ENCODE results near the gene NCMAP.

The NCMAP gene

DNA sequence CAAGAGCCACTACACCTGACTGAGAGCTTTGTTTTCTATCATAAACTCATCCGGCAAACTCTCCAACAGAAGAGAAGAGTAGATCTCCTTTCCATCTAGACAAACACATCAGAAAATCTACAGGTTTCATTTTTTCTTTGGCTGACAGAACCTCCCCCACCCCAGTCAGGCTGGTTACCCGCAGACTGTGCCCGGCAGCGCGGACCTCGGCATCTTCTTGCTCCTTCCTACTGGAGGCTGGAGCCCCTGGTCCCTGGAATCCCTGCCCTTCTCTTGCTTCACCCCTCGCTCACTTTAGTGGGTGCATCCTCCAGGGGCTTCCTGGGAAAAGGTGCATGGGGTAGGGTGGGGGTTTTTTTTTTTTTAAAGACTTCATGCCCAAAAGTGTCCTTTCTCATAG lies 23.0 kb downstream of the NCMAP start:
- Histone ChIP-seq H3K79me2 (ENCODE audit: insufficient read depth, low read length) (no peaks in the 10 kb centered on the region), H3K36me3 (ENCODE audit: insufficient read depth, low read length) (no peaks in the 10 kb centered on the region), H3K4me1 (ENCODE audit: insufficient read depth, low read length, severe bottlenecking) (no peaks in the 10 kb centered on the region), H4K20me1 (ENCODE audit: insufficient read depth, low read length) (no peaks in the 10 kb centered on the region), H3K9ac (ENCODE audit: low read length) (no peak overlapping the region), H2AFZ (ENCODE audit: low read length) (no peak overlapping the region), H3K27me3 (ENCODE audit: insufficient read depth, low read length) (0 out of 2 replicates have a peak, but pooled peaks cover 4% of the 10 kb centered on the region), H3K27ac (ENCODE audit: low read depth, low read length, poor library complexity, severe bottlenecking) (no peak overlapping the region), H3F3A (ENCODE audit: insufficient read depth, low read length) (no peaks in the 10 kb centered on the region), H3K4me2 (ENCODE audit: low read length) (no peak overlapping the region), H3K9me3 (ENCODE audit: low read length) (no peaks in the 10 kb centered on the region), H3K4me3 (ENCODE audit: low read depth, low read length, poor library complexity, severe bottlenecking) (no peak overlapping the region), H3K9me2 (ENCODE audit: low read depth, low read length) (no peaks in the 10 kb centered on the region)
- TF ChIP-seq EZH2 (IDR thresholded peaks at IDR 0.05; ENCODE audit: borderline replicate concordance, low read length), result no peak
- TF ChIP-seq, protein P1, sequence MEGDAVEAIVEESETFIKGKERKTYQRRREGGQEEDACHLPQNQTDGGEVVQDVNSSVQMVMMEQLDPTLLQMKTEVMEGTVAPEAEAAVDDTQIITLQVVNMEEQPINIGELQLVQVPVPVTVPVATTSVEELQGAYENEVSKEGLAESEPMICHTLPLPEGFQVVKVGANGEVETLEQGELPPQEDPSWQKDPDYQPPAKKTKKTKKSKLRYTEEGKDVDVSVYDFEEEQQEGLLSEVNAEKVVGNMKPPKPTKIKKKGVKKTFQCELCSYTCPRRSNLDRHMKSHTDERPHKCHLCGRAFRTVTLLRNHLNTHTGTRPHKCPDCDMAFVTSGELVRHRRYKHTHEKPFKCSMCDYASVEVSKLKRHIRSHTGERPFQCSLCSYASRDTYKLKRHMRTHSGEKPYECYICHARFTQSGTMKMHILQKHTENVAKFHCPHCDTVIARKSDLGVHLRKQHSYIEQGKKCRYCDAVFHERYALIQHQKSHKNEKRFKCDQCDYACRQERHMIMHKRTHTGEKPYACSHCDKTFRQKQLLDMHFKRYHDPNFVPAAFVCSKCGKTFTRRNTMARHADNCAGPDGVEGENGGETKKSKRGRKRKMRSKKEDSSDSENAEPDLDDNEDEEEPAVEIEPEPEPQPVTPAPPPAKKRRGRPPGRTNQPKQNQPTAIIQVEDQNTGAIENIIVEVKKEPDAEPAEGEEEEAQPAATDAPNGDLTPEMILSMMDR (IDR thresholded peaks at IDR 0.05; ENCODE audit: low read length), result no peak

- no peaks in the 10 kb centered on the region for H4K20me1 ChIP-seq (ENCODE audit: insufficient read depth, low read length)
- no peak for TF ChIP-seq EZH2 (IDR thresholded peaks at IDR 0.05; ENCODE audit: borderline replicate concordance, low read length)
- TF ChIP-seq, protein P1 (IDR thresholded peaks at IDR 0.05; ENCODE audit: low read length), result no peak
These were observed 24.9 kb downstream of the NCMAP start for GRCh38 chr1:24580756-24581155.

DNA sequence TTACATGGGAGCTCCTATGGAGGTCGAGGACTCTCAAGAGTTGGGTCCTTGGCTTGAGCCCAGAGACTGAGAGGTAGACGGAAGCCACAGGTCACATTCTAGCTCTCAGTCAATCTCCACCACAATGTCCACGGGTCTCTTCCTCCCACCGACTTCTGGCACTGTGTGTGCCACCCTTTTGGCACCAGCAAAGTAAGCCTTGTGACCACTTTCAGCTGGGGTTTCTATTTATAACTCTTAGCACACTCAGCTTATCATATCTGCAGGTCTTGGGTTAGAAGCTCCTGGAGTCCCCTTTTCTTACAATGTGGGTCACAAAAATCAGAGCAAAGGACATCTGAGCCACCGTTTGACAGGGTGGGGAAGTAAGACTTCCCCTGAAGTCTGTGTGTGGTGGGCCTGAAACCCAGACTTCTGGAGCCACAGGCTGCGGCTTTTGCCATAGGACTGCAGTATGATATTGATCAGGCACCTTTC lies 28.3 kb downstream of the NCMAP start:
- no peaks in the 10 kb centered on the region for H4K20me1 ChIP-seq (ENCODE audit: insufficient read depth, low read length)
- no peaks in the 10 kb centered on the region for H3K9me2 ChIP-seq (ENCODE audit: low read depth, low read length)
- H3K9me3 ChIP-seq (ENCODE audit: low read length), result no peaks in the 10 kb centered on the region
- TF ChIP-seq EZH2 (IDR thresholded peaks at IDR 0.05; ENCODE audit: borderline replicate concordance, low read length), result no peak
- TF ChIP-seq, protein P1 (IDR thresholded peaks at IDR 0.05; ENCODE audit: low read length), result no peak
- H2AFZ ChIP-seq (ENCODE audit: low read length), result no peak overlapping the region
- no peak overlapping the region for H3K27ac ChIP-seq (ENCODE audit: low read depth, low read length, poor library complexity, severe bottlenecking)
- no peak overlapping the region for H3K4me2 ChIP-seq (ENCODE audit: low read length)
- peaks cover 4% of the 10 kb centered on the region for H3K4me1 ChIP-seq (ENCODE audit: insufficient read depth, low read length, severe bottlenecking)
- H3K27me3 ChIP-seq (ENCODE audit: insufficient read depth, low read length), result peaks cover 3% of the 10 kb centered on the region; the same call in 1 of the 2 replicates
- no peaks in the 10 kb centered on the region for H3K79me2 ChIP-seq (ENCODE audit: insufficient read depth, low read length)
- no peaks in the 10 kb centered on the region for H3F3A ChIP-seq (ENCODE audit: insufficient read depth, low read length)
- no peak overlapping the region for H3K9ac ChIP-seq (ENCODE audit: low read length)
- H3K36me3 ChIP-seq (ENCODE audit: insufficient read depth, low read length), result no peaks in the 10 kb centered on the region
- H3K4me3 ChIP-seq (ENCODE audit: low read depth, low read length, poor library complexity, severe bottlenecking), result no peak overlapping the region

More at GRCh38 chr1:24580756-24581155, 24.9 kb downstream of the NCMAP start:
- Histone ChIP-seq H3K36me3 (ENCODE audit: insufficient read depth, low read length) (no peaks in the 10 kb centered on the region), H3K9me3 (ENCODE audit: low read length) (no peaks in the 10 kb centered on the region), H3K27ac (ENCODE audit: low read depth, low read length, poor library complexity, severe bottlenecking) (no peak overlapping the region), H3K9ac (ENCODE audit: low read length) (no peak overlapping the region), H3K27me3 (ENCODE audit: insufficient read depth, low read length) (peaks cover 7% of the 10 kb centered on the region; the same call in 1 of the 2 replicates), H3K4me3 (ENCODE audit: low read depth, low read length, poor library complexity, severe bottlenecking) (no peak overlapping the region), H3K79me2 (ENCODE audit: insufficient read depth, low read length) (no peaks in the 10 kb centered on the region), H3K9me2 (ENCODE audit: low read depth, low read length) (no peaks in the 10 kb centered on the region), H3K4me1 (ENCODE audit: insufficient read depth, low read length, severe bottlenecking) (no peaks in the 10 kb centered on the region), H3F3A (ENCODE audit: insufficient read depth, low read length) (no peaks in the 10 kb centered on the region), H3K4me2 (ENCODE audit: low read length) (no peak overlapping the region), H2AFZ (ENCODE audit: low read length) (no peak overlapping the region)
